OCI-M2 (cell line): ENCODE data around the gene NT5C3B.
"Not testable (repeated sequence)": the region's sequence is repeated elsewhere in the genome, so short reads cannot be mapped to it uniquely, and the experiment has no call there.

Experiments used
- DNase-seq: peaks from one replicate; lab custom pipeline; 2025; ENCODE audit not compliant: unreplicated experiment; lab: John Stamatoyannopoulos, UW

The NT5C3B gene

DNA sequence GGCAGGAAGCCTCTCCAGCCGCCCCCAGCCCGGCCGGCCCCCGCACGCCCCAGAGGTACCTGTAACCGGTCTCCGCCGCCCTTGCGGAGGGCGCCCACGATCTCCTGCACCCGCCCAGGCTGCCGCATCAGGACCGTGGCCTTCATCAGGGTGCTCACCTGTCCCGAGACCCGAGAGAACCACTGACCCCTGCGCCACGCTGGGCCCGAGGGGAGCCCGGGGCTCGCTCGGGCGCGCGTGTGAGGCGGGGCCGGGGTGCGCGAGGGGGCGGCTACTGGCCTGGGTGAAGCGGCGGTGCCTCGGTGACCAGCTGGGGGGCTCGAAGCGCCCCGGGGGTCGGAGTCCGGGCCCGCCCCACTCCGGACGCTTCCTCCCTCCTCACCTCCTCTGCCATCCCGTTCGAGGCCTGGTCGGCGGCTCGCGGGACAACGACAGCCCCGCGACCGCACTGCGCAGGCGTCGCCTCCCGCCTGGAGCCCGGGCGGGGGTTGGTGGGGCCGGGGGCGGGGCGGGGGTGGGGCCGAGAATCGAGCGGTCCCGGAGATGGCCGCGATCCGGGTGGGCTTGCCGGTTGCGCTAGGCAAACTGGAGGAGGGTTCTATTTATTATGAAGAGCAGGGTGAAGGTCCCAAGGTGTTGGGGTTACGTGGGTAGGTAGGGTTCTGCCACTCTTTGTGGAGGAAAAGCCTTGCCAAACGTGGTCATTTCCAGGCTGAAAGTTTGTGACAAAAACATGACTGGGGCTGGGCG lies at the start of gene NT5C3B:
NT5C3B (minus strand) TSS at position 433 of the 750 bp plus-strand sequence; CDS start at position 394, 39 bp downstream.
- no peak for DNase-seq

- no peak for DNase-seq
These were observed 49.7 kb upstream of the NT5C3B start for GRCh38 chr17:41885733-41886132.

GRCh38 chr17:41882756-41883155 lies 46.7 kb upstream of the NT5C3B start:
- no peak for DNase-seq

- no peak for DNase-seq
These were observed 44.1 kb upstream of the NT5C3B start for GRCh38 chr17:41880130-41880529.

DNA sequence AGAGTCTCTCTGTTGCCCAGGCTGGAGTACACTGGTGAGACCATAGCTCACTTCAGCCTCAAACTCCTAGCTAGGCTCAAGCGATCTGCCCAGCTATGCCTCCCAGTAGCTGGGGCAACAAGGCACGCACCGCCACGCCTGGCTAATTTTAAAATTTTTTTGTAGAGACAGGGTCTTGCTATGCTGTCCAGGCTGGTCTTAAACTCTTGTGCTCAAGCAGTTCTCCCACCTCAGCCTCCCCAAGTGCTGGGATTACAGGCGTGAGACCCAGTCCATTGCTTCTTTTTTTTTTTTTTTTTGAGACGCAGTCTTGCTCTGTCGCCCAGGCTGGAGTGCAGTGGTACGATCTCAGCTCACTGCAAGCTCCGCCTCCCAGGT lies 38.2 kb upstream of the NT5C3B start:
- DNase-seq = not testable (repeated sequence)

GRCh38 chr17:41873559-41874292 lies 37.7 kb upstream of the NT5C3B start:
- DNase-seq = no peak

DNA sequence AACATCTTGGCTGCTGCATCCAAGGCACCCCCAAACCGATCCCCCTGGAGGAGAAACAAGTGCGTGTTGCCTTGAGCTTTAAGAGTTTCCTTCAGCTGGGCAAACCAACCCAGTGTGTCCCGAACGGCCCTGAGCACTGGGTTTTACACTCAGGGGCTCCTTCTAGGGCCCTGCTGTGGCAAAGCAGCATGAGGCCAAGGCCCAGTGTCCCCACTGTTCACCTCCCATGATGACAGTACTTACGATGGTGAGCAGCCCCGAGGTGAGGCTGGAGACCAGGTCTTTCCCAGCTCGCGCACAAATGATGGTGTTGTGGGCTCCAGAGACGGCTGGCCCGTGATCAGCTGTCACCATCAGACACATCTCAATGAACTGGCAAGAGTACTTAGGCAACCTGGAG lies 35.8 kb upstream of the NT5C3B start:
- DNase-seq = no peak

- DNase-seq = no peak
These were observed 34.6 kb upstream of the NT5C3B start for GRCh38 chr17:41870627-41871026.

DNA sequence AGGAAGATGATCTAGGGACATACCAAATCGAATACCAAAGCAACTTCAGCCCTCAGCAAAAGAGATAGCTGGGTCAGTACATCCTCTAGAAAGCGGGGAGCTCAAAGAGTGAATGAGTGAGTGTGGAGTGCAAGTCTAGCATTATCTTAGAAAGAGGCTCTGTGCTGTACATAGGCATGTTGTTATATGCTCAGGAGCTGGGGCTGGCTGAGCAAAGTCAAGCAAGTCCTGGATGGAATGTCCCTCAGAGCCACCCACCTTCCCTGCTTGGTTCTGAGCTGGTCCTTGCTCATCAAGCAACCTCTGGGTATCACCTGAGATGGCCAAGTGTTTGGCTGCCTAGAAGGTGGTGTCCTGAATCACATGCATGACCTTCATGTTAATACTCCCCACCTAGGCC lies 34.1 kb upstream of the NT5C3B start:
- no peak for DNase-seq

DNA sequence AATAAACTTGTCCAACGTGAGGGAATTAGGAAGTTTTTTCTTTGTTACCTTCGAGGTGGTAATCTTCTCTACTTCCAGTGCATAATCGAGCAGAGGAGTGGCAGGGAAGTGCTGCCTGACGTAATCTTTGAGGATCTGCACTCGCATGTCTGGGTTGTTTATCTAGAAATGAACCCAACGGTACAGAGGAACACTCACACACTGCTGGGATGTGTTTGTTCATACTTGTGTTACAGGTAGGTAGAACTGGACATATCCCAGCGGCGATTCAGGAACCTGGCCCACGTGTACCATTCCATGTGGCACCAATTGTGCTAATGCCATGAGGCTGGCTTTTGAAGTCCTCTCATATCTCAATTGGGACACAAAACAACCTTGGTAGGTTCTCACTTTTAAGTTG lies 33.4 kb upstream of the NT5C3B start:
- DNase-seq = no peak

- no peak for DNase-seq
These were observed 32.5 kb upstream of the NT5C3B start for GRCh38 chr17:41868568-41868967.

- DNase-seq = no peak
These were observed 29.5 kb upstream of the NT5C3B start for GRCh38 chr17:41865596-41865893.

GRCh38 chr17:41864836-41865595 lies 29.0 kb upstream of the NT5C3B start, which contains the start of gene KLHL11:
Gene KLHL11 (minus strand): TSS chr17:41865423. CDS start chr17:41865370, 53 bp downstream.
- peak; percentile 35 for DNase-seq

- no peak for DNase-seq
These were observed 28.4 kb upstream of the NT5C3B start for GRCh38 chr17:41864498-41864835.

DNA sequence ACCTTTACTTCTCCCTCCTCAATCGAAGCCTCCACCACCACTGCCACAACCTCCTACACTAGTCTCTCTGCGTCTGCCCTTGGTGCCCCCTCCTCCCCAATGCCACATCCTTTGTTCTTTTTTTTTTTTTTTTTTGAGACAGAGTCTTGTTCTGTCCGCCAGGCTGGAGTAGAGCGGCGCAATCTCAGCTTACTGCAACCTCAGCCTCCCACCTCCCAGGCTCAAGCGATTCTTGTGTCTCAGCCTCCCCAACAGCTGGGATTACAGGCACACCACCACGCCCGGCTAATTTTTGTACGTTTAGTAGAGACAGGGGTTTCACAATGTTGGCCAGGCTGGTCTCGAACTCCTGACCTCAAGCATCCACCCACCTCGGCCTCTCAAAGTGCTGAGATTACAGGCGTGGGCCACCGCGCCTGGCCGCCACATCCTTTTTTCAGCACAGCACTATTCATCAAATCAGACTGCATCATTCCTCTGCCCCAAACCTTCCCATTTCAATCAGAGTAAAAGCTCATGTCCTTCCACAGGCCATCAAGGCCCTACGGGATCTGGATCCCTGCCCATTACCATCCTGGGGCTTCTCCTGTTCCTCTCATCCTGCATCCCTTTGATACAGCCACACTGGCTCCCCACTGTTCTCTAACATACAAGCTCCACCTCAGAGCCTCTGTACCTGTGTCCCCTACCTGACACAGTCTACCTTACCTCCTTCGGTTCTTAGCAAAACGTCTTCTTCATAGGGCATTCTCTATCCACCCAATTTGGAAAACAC lies 27.2 kb upstream of the NT5C3B start:
- no peak for DNase-seq

DNA sequence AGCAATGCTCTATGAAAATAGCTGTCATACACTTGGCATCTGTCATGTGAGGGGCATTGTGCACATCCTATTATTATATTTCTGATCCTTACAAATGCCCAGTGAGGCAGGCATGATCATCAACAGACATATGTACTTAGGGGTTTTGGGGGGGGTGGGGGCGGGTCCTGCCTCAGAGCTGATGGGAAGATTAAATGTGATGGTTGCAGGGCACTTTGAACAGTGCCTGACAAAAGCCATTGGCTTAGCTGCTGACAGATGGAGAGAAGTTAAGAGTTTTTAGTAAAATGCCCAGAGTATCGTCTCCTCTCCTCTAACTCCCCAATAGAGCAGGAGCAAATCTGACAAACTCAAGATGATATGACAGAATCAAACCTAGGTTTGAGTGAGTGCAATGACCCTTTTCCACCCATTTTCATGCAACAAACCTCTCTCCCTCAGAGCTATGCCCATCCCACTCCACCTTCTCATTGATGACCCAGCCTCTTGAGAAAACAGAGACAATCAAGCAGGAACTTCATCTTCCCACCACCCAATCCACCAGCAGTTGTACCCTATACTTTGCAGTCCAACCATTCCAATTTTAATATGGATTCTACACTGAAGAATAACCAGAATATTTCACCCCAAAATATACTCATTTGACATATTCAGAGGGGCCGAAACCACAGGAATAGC lies 24.4 kb upstream of the NT5C3B start:
- DNase-seq = no peak

- DNase-seq = not testable (repeated sequence)
These were observed 15.3 kb upstream of the NT5C3B start for GRCh38 chr17:41851382-41851781.

DNA sequence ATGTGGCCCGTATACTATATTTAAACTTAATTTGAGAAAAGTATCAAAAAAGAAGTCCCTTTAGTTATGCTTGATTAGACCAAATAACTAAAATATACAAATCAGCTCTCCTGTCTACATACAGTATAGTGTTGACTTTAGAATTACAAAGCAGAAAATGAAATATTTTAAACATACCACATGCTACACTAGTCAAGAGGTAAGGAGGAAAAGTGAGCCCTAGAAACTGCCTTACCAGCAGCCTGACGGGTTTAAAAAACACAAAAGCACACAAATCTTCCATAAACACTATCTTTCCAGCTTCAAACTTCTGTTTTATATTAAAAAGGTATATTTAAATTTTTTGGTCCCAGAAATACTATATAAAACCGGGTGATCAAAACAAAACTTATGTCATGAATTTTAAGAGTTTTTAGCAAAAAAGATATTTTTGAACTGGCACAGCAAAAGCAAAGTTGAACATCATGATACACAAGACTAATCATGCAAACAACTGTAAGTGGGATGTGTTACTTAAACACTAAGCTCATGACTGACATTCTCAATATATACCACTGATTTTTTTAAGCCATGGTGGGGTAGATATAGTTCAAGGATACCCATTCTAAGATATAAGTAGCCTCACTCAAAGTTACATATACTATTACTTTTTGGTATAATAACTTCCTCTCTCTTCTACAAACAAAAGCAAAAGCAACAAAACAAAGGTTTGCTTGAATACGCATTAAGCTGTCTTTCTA lies 13.4 kb upstream of the NT5C3B start:
- DNase-seq = no peak

DNA sequence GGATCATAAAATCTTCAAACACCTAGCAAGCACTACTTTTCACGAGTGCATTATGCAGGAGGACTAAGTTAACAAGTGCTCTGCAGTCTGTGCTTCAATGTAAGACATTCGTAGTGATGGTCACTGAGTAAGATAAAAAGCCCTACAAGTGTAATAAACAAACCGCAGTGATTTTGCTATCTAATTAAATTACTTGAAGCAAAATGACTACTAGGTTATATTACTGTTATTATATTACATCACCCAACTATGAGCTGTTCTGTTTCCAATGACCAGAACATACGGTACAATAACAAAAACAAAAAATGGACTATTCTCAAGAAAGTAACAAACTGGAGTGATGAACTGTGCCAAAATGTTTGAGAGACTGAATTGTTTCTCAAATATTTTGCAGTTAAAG lies 12.8 kb upstream of the NT5C3B start:
- no peak for DNase-seq

DNA sequence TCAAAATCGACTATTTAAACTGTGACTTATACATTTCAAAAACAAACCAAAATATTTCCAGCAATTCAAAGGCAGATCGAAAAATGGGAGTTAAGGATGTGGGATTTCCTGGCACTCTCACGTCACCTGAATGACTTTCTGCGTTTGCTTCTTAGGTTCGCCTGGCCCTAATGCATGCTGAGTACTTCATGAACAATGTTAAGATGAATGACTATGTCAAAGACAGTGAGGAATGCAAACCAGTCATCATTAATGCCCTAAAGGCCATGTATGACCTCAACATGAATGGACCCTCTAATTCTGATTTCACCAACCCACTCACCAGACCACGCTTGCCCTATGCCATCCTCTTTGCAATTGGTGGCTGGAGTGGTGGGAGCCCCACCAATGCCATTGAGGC lies 8.9 kb upstream of the NT5C3B start:
- DNase-seq = no peak
